ENCODE measurements around the gene PLXNC1.

The PLXNC1 gene

GRCh38 chr12:94145191-94145983 lies 3.0 kb upstream of the PLXNC1 start:
- no peaks in the 10 kb centered on the region for H3K27me3 ChIP-seq (replicated peaks; ENCODE audit: insufficient read depth, low read length)
- peak; percentile 36 for TF ChIP-seq CTCF (IDR thresholded peaks at IDR 0.05; ENCODE audit: low read length)
- no peak for TF ChIP-seq EZH2phosphoT487 (IDR thresholded peaks at IDR 0.05; ENCODE audit: low read length)

GRCh38 chr12:94146166-94146936 lies 2.0 kb upstream of the PLXNC1 start:
- no peaks in the 10 kb centered on the region for H3K36me3 ChIP-seq (replicated peaks; ENCODE audit: insufficient read depth, low read length)
- H3K9me2 ChIP-seq (replicated peaks; ENCODE audit: insufficient read depth, low read length): no peaks in the 10 kb centered on the region
- no peak overlapping the region for H3K4me3 ChIP-seq (ENCODE audit: low read length)
- H2AFZ ChIP-seq (ENCODE audit: low read length): no peak overlapping the region
- no peak overlapping the region for H3K4me2 ChIP-seq (ENCODE audit: low read depth, low read length)
- H3K79me2 ChIP-seq (ENCODE audit: low read length): peaks cover 28% of the 10 kb centered on the region
- H3K27ac ChIP-seq (ENCODE audit: low read length): no peak overlapping the region
- no peak for DNase-seq
- no peaks in the 10 kb centered on the region for H3K9me3 ChIP-seq (replicated peaks; ENCODE audit: insufficient read depth, low read length)
- peaks cover 10% of the 10 kb centered on the region for H3K4me1 ChIP-seq (ENCODE audit: low read length)
- TF ChIP-seq CTCF (IDR thresholded peaks at IDR 0.05; ENCODE audit: low read length) (no peak), EZH2 (optimal IDR thresholded peaks at IDR 0.05; ENCODE audit: low read depth, low read length) (no peak), EZH2phosphoT487 (IDR thresholded peaks at IDR 0.05; ENCODE audit: low read length) (no peak)
- no peak overlapping the region for H3K9ac ChIP-seq (ENCODE audit: low read length)
- no peaks in the 10 kb centered on the region for H4K20me1 ChIP-seq (ENCODE audit: insufficient read depth, low read length)
- H3F3A ChIP-seq (ENCODE audit: insufficient read depth, low read length): peaks cover 27% of the 10 kb centered on the region
- no peaks in the 10 kb centered on the region for H3K27me3 ChIP-seq (replicated peaks; ENCODE audit: insufficient read depth, low read length)

More at GRCh38 chr12:94145191-94145983, 3.0 kb upstream of the PLXNC1 start:
- Histone ChIP-seq H3K9me3 (replicated peaks; ENCODE audit: insufficient read depth, low read length) (no peaks in the 10 kb centered on the region), H3K36me3 (replicated peaks; ENCODE audit: insufficient read depth, low read length) (no peaks in the 10 kb centered on the region), H3K4me1 (ENCODE audit: low read length) (peaks cover 10% of the 10 kb centered on the region), H3K79me2 (ENCODE audit: low read length) (peaks cover 18% of the 10 kb centered on the region), H3K4me3 (ENCODE audit: low read length) (no peak overlapping the region), H3K9me2 (replicated peaks; ENCODE audit: insufficient read depth, low read length) (no peaks in the 10 kb centered on the region), H3K9ac (ENCODE audit: low read length) (no peak overlapping the region), H4K20me1 (ENCODE audit: insufficient read depth, low read length) (no peaks in the 10 kb centered on the region), H3F3A (ENCODE audit: insufficient read depth, low read length) (peaks cover 17% of the 10 kb centered on the region), H2AFZ (ENCODE audit: low read length) (no peak overlapping the region), H3K4me2 (ENCODE audit: low read depth, low read length) (no peak overlapping the region), H3K27ac (ENCODE audit: low read length) (no peak overlapping the region)
- DNase-seq: peak; percentile 22

- no peaks in the 10 kb centered on the region for H3K27me3 ChIP-seq (replicated peaks; ENCODE audit: insufficient read depth, low read length)
- H3K27ac ChIP-seq (ENCODE audit: low read length): peak overlapping the region; percentile 77; the same call in 1 of the 2 replicates
- peak overlapping the region; percentile 93 for H3K4me2 ChIP-seq (ENCODE audit: low read depth, low read length)
Observed at GRCh38 chr12:94147387-94147990, 888 bp upstream of the PLXNC1 start.

More at GRCh38 chr12:94147387-94147990, 888 bp upstream of the PLXNC1 start:
- H3K4me1 ChIP-seq (ENCODE audit: low read length): peaks cover 13% of the 10 kb centered on the region
- H2AFZ ChIP-seq (ENCODE audit: low read length): peak overlapping the region; percentile 74
- no peaks in the 10 kb centered on the region for H4K20me1 ChIP-seq (ENCODE audit: insufficient read depth, low read length)
- peaks cover 39% of the 10 kb centered on the region for H3K79me2 ChIP-seq (ENCODE audit: low read length)
- DNase-seq: peak; percentile 47
- H3K9me2 ChIP-seq (replicated peaks; ENCODE audit: insufficient read depth, low read length): no peaks in the 10 kb centered on the region
- H3F3A ChIP-seq (ENCODE audit: insufficient read depth, low read length): peaks cover 29% of the 10 kb centered on the region
- H3K36me3 ChIP-seq (replicated peaks; ENCODE audit: insufficient read depth, low read length): no peaks in the 10 kb centered on the region
- H3K9ac ChIP-seq (ENCODE audit: low read length): peak overlapping the region; percentile 74; the same call in 1 of the 2 replicates
- no peak for TF ChIP-seq CTCF (IDR thresholded peaks at IDR 0.05; ENCODE audit: low read length)
- TF ChIP-seq EZH2 (optimal IDR thresholded peaks at IDR 0.05; ENCODE audit: low read depth, low read length): no peak
- no peak for TF ChIP-seq EZH2phosphoT487 (IDR thresholded peaks at IDR 0.05; ENCODE audit: low read length)
- peak overlapping the region; percentile 68 for H3K4me3 ChIP-seq (ENCODE audit: low read length)
- H3K9me3 ChIP-seq (replicated peaks; ENCODE audit: insufficient read depth, low read length): no peaks in the 10 kb centered on the region

All from MM.1S (cell line).